Left forelimb (tissue), 1 donor: ENCODE data around the gene PMEPA1.

ENCODE experiments used
- DNase-seq: peaks from one replicate; pipeline ENCODE4 v3.0.0-alpha.2; 2018; ENCODE audit warnings: low spot score

Gene PMEPA1

DNA sequence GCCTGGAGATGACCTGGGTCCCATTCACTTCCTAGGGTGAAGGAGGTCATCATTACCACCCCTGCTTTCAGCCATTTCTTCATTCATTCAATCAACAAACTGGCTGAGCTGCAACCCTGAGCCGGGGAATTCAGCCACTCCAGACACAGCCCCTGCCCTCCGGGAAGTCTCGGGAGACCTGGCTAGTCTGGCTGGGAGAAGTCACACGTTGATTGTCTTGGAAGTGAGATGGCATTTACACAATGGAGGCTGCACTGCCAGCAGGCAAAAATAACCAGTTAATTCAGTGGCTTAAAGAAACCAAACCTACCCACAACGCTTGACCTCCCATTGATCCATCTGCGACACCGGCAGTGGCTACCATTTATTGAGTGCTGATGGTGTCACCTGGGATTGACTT lies 2.0 kb upstream of the PMEPA1 start:
- DNase-seq: no peak

DNA sequence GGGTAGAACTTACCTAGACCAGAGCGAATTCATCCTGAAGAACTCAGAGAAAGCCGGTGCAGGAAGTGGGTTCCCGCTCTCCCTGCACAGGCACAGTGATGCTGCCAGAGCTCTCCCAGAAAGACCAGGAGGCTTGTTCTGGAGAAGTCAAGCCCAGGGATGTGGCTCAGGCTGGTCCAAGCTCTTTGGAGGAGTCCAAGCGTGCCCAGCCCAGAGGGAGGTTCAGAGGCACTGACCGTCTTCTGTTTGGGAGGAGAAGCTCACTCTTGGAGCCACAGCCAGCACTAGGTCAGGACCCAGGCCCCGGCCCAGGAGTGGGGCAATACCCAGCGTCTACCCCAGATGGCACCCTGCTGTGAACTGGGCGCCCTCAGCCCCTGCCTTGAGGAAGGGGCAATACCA lies 1.5 kb upstream of the PMEPA1 start:
- DNase-seq: no peak

DNA sequence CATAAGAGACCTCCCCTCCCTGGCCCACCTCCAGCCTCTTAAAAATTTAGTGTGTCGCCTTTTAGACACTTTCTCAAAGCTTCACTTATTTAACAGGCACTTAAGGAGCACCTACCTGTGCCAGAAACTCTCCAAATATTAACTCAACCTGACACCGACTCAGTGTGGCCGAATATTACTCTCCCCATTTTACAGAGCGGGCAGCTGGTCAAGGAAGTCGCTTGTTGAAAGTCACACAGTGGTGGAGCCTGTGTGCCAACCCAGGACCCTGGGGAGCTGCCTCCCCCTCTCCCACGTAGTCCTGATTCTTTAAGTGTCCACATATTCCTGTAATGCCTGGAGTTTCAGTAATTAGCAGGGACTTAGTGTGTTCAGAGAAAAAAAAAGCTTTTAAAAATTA lies 1.0 kb upstream of the PMEPA1 start:
- DNase-seq: no peak

DNA sequence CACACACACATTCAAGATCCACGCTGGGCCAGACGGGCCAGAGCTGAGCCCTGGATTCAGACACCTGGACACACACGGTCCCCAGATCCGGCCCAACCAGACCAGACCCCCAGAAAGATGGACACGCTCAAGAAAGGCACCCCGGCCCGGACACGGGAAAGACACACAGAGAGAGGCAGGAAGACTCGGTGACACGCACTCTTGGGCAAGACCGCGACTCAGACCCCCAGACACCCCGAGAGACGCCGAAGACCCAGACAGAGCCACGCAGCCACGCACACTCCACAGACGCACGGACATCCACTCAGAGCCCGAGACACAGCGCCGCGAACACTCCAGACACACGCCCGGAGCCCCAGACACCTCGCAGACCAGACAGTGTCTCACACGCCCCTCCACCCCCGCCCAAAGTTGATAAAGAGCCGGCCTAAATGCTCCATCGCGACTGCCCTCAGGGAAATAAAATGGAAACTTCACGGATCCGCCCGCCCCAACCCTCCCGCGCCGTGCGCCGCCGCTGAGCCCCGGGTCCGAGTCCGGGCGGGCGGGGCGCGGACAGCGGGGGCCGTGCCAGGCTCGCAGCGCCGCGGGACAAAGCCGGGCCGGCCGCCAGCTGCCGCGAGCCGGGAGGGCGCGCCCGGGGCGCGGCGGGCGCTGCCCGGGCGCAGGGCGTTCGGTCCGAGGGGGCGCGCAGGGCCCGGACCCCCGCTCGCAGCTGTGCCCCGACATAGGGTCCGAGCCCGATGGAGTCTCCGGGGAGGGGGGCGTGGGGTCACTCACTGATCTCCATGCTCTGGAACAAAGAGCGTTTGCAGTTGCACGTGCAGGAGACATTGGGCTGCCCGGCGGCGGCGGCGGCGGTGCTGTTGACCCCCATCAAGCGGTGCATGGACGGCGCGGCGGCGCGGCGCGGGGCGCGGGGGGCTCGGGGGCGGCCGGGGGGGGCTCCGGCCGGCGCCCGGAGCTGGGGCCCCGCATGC lies 831 bp downstream of the PMEPA1 start:
- DNase-seq: peak; percentile 73

DNA sequence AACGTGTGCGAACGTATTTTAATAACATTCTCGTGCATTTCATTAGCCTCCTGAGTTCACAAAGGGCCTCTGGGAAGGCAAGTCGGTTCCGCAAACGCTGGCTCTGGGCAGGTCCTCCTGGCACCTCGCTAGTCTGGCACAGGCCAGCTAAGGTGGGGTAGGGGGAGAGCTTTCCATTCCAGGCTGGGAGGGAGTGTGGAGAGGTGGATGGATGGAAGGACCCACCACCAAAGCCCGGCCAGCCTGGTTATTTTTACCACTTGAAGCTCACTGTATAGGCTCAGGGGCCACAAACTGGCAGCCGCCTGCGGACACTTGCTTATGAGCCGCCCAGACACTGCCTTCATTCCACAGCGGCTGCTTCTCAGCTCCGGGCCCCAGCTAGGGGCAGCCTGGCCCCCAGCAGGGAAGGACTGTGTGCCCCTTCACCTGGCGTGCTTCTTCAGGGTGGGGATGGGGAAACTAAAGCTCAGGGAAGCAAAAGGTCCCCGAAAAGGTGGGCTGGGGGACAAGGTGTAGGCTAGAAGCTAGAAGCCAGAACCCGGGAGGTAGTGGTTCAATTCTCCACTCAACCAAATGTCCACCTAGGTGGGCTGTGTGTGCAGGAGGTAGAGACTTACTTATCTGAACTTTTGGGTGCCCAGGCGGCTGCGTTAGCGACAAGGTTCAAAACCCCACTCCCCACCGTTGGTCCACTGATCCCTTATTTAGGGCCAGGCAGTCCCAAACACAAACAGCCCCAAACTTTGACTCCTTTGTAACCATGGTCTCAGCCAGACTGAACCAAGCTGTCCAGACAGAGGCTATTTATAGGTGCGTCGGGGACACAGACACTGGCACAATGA lies 1.7 kb downstream of the PMEPA1 start:
- DNase-seq: no peak

DNA sequence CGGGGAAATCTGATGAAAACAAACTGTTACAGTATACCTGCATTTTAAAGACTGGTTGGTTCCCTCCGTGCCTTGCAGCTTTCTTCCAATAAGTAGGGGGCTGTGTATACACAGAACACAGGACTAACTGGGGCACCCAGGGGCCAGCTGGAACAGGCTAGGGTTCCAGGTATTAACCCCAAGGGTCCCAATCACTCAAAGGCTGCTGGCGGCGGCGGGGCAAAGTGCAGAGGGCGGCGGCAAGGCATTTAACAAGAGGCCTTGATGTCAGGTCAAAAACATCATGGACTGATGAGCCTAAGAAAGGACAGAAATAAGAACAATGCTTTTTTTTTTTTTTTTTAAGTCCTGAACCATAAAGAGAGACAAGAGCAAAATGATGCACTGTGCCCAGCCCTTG lies 2.5 kb downstream of the PMEPA1 start:
- DNase-seq: no peak

DNA sequence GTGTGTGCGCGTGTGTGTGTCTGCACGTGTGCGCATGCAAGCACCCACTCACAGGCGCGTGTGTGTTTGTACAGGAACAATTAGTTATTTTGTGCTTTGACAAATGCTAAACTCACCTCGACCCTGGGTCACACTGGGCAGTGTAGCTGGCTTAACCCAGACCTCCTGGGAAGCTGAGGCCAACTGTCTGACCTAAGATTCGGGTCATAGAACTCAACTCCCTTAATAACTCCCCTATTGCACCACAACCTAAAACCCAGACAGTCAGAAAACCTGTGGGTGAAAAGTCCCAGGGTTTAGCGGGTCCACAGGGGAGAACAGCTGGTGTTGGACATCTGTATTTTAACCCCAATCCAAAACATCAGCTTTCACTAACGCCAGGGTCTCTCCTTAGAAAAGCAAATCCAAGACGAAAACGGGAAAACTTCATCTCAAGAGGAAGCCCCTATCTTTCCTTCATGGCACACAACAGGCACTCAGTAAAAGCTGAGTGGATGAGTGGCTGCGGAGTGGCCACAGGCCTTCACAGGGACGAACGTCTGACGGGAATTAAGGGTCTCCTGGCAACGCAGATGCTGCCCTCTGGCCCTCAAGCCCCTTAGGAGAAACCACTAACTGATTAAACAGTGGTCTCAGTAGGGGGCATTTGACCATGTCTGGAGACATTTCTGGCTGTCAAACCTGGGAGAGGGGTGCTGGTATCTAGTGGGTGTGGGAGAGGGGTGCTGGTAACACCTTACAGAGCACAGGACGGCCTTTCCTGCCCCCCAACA lies 4.5 kb downstream of the PMEPA1 start:
- DNase-seq: no peak

DNA sequence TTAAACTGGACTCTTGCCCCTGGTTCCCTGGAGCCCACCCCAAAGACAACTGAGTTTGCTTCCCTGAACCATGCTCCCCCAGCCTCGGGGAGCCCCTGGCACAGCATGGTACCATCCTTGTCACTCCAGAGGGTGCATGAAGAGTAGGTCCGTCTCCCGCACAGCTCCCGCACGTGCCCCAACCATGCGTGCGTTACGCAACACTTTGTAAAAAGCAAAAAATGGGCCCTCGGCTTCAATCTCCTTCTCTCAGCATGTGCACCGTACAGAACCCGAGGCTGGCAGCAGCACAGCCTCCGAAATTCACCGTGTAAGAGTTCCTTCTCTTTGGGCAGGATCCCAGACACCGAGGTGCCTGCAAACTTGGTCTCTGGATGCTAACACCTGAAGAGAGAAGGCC lies 5.6 kb downstream of the PMEPA1 start:
- DNase-seq: no peak

DNA sequence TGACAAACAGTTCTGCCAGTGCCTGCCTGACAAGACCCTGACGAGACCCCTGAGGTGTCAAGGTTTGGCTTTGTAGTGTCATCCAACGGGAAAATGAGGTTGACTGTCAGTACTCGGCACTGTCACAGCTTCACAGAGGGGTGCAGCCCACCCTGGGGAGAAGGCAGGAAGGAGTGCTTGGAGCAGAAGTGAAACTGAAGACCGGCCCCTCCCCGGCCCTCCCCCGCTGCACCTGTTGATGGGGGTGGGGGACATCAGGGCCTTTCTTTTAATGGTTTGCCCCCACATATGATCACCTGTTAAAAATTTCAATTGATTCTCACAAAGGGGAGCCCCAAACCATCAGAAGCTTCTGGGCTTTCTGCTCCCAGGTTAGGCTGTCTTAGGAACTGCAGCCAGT lies 6.8 kb downstream of the PMEPA1 start:
- DNase-seq: no peak

DNA sequence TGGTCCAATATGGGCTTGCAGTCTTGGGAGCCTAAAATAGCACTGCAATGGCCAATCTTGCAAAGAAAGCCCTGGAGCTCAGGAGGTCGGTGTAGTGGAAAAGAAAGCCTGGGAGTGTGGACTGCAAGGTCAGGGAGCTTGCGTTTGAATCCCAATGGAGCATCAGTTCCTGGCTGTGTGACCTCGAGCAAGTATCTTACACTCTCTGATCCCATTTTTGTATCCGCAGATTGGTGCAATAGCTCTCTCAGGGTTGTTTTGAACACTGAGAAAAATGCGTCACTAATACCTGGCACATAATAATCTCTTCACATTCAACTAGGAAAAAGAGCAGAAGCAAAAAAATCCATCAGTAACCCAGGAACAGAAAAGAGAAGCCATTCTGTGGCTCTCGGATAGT lies 7.3 kb downstream of the PMEPA1 start:
- no peak for DNase-seq

DNA sequence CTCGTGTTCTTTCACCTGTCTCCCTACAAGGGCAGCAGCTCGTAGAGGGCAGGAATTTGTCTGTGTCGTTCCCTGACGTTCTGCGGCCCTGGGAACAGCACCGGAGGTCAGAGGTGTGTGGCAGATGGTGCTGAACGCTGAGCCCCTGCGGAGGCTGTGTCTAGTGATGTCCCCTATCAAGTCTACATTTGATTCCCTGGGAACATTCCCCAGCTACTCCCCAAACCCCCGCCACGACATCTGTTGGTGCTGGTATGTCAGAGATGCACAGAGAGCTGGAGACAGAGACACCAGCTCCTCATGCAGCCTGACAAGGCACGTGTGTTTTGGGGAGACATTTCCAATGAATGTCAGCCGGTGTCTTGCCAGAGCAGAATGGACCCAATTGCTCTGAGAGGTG lies 7.7 kb downstream of the PMEPA1 start:
- DNase-seq: no peak

DNA sequence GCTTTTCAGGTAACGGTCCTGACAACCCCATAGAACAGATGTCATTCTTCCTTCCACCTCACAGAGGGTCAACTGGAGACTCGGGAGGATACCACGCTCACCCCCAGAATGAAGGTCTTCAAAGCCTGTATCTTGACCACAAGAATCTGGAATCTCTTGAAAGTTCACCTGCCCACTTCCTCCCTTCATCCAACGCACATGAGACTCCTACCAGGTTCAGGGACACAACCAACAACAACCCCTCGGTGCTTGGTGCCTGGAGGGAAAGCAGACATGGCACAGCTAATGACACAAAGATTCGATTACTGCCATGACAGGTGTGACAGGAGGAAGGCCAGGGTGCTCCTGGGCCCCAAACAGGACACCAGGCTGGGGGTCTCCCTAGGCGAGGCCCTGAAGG lies 8.2 kb downstream of the PMEPA1 start:
- DNase-seq: no peak

DNA sequence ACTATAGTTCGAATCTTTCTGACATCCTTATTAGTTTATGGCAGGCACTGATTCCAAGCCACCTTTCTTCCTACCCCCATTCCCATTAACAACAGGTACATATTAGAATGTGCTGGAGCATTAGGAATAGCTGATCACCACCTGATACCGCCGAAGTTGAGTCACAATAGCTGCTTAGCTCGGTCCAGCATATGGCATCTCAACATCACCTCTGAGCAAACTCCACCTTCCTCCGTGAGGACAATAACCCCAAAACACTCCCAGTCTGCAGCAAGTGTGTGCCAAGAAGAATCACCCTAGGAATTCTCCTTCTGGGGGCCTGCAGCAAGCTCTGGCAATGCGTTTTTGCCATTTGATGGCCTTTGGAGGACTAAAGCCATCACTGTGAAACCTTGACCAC lies 8.7 kb downstream of the PMEPA1 start:
- no peak for DNase-seq

DNA sequence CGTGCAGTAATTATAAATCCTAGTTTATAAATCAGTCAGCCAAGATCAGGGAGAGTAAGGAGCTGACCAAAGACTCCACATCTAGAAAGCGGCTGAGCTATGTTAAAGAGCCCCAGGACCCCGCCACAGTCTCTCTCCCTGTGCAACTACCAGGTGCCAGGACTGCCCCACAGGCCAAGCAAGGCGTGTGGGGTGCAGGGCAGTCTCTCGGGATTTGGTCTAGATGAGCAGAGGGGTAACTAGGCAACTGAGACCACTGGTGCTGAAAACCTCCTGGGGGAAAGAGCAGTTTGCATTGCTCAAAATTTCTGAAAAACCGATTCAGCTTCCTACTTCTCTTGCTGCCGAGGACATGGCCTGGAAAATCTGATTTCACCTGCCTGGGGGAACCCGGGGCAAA lies 10.4 kb downstream of the PMEPA1 start:
- no peak for DNase-seq

DNA sequence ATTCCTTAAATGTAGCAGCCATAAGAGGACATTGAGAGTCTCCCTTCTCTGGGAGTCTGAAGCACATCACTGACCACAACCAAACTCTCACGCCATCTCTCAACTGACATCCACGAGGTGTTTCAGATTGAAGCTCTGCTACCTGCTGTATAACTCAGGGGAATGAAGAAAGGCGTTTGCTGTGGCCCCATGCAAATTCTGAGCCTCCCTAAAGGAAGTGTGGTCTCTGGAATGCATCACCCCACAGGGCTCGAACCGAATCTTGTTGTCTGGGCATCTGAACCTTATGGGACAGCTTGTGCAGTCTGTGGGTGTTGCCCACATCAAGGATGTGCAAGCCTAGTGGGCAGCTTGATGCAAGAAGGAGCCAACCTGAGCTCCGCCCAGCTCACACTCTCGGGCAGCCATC lies 10.9 kb downstream of the PMEPA1 start:
- DNase-seq: no peak

DNA sequence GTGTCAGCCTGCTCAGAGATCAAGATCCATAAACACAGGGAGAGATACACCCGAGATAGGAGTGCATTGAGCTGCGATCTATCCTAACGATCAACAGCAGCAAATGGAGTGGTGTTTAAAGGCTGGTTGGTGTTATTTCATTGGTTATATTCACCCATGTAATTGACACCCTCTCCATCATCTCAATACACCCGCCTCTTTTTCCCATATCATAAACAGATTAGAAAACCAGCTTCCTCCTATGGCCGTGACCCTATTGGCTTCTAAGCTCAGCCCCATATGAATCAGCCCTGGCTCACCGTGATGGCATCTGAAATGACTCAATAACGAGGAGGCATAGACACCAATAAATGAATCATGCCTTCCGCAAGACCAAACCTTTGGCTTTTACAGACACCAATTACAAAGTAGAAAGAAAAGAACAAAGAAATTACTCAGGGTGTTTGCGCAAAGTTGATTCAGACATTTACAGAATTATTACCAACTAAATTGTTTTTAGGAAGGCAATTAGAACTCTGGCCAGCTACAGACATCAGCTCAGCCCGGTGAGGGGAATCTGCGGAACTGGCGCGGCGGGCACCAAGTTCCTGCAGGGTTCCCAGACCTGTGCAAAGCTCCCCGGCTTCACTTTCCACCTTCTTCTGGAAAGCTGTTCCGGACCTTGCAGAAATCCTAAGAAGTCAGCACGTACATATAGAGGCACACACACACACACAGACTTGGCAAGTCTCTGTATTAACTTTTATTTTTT lies 11.5 kb downstream of the PMEPA1 start:
- DNase-seq: no peak

DNA sequence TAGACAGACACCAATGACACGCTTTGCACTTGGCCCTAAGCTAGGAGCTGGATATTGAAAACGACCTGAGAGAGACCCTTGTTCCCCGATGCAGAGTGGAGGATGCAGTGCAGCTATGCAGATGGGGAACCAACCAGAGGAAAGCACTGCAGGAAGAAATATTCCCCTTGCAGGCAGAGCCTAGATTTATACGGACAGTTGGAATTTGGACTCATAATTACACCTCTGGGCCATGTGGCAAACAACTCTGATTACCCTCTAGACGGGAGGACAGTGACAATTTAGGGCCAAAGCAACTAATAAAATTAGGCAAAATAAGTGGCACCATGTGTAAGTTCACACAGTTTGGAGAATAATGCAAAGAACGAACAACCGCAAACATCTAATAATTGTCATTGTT lies 12.3 kb downstream of the PMEPA1 start:
- no peak for DNase-seq

DNA sequence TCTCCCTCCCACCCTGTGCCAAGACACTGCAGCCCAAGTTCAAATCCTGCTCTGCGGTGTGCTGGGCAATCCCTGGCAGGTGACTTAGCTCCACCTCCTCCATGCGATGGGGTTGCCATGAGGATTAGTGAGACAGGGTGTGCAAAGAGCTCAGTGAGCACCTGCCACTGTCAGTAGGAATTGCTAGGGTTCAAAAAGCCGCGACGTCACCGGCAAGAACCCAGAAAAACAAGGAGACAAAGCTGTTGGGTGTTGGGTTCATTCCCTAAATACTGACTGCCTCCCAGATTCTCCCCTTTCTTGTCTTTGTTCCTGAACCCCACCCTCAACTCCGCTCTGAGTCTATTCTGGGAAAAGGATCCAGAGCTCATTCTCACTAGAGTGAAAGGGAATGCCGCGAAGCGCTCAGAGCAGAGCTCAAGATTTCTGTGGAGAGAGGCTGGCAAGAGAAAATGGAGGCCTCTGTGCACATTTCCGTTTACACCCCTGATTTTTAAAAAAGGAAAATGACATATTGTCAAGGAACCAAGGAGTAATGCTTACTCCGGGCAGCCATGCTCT lies 13.3 kb downstream of the PMEPA1 start:
- no peak for DNase-seq

DNA sequence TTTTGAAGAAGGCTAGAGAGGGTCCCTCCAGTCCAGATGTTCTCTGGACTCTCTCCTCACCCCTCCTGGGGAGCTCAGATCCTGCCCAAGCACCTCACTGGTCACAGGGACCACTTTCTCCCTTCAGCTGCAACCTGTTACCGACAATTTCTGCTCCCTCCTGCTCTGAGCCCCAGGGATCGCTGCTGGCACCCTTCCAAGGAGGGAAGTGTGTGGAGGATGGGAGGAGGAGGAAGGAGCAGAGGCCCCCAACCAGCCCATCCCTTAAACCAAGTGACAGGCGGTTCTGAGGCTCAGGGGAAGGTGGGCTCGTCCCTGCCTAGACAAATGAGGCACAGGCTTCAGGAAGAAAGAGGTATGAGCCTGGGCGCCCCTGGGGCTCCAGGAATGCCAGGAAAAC lies 13.9 kb downstream of the PMEPA1 start:
- no peak for DNase-seq

DNA sequence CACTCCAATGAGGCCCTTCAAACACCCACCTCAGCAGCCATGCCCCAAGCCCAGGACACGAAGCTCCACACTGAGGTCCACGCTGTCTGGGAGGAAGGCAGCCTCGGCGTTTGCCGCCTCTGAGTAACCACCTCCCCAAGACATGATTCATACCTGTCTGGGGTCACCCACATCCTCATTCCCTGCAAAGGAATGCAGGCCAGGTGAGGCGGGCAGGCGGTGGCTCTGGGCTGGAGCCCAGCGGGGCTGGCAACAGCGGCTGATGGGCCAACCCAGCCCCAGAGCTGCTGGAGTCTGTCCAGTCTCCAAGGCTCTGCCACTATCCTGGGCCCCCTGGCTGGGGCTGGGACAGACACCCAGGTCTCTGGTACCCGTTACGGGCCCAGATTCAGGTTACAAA lies 14.8 kb downstream of the PMEPA1 start:
- DNase-seq: no peak

DNA sequence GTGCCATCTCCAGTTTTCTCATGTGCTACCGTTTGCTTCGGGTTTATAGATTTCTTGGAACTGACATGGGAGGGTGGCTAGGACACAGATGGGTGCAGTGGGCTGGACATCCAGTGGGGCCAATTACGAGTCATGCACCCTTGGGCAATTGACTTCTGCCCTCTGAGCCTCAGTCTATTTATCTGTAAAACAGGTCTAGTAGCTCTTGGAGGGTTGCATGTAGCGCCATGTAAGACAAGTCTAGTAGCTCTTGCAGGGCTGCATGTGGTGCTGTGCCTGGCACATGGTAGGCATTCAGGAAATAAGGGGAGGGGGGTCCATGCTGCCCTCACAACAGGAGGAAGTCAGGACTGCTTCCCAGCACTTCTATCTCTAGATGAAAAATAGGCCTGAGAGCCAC lies 15.3 kb downstream of the PMEPA1 start:
- no peak for DNase-seq
